HCT116 (cell line): ENCODE results near the gene FAM234B. TPM values are rescaled to one million over a fixed set of nuclear protein-coding genes. Genes with fewer than 3 reads are reported as not detected.
A peak's percentile ranks its signal among the peaks of the same experiment; 100 is the strongest.

Experiments used
- ATAC-seq: fragments of 200-7000 bp; cut with Tn5 transposase; 2 replicates; pipeline ENCODE4 v1.9.1; 2020; ENCODE audit warnings: mild to moderate bottlenecking, moderate library complexity
- BruUV-seq: library from RNA; stranded (reverse); fragments of 400-500 nt; replicated peaks from 2 replicates; lab custom pipeline; 2021; lab: Mats Ljungman, UMichigan
- CTCF ChIA-PET: fragments of 300-600 bp; sonication (Branson Sonifier 250); formaldehyde crosslinking; loops from one replicate; lab custom pipeline; 2021; ENCODE audit warnings: antibody characterized with exemption; lab: Charles Lee
- POLR2A ChIA-PET: fragments of 300-600, 350-600 bp; sonication (Branson Sonifier 250); formaldehyde crosslinking; loops from one replicate; lab custom pipeline; 2021; ENCODE audit warnings: antibody characterized with exemption; lab: Charles Lee
- RAD21 ChIA-PET, 2 experiments: fragments of 300-600 bp; sonication (Branson Sonifier 250); formaldehyde crosslinking; loops; one replicate each; lab custom pipeline; 2023; ENCODE audit warnings: low total read pairs in 2 of 2; ENCODE audit not compliant: uncharacterized antibody in 2 of 2, unreplicated experiment in 2 of 2, low non-redundant PET in 1 of 2; lab: Charles Lee
- DNase-seq: peaks from one replicate; pipeline ENCODE4 v3.0.0-alpha.2; 2010; ENCODE audit warnings: low read depth, low spot score
- H2AFZ ChIP-seq: fragments of 200-600 bp; shearing (Covaris generic), sonication (generic); 2 replicates; pipeline ENCODE4 v1.6.1; 2017; ENCODE audit warnings: low read depth, mixed run types, mixed read lengths, antibody characterized with exemption, low read length; ENCODE audit not compliant: poor library complexity, severe bottlenecking
- H3K27ac ChIP-seq: 2 replicates; pipeline ENCODE4 v1.5.1; 2012; ENCODE audit warnings: low read depth, low read length
- H3K27me3 ChIP-seq: fragments of 200-600 bp; sonication (generic); 2 replicates; pipeline ENCODE4 v1.6.1; 2016; ENCODE audit warnings: mixed run types, low read length, mixed read lengths; ENCODE audit not compliant: insufficient read depth
- H3K36me3 ChIP-seq, 2 experiments: fragments of 200-500 bp in 1 of 2; fragments of 200-600 bp in 1 of 2; sonication (Bioruptor generic) in 1 of 2; sonication (generic) in 1 of 2; 2 replicates each; pipeline versions ENCODE4 v1.5.1 to v1.6.1; 2014 to 2016; ENCODE audit warnings: low read length in 2 of 2, inconsistent platforms in 1 of 2, mixed read lengths in 1 of 2, mixed run types in 1 of 2; ENCODE audit not compliant: insufficient read depth in 2 of 2, control insufficient read depth in 1 of 2
- H3K4me1 ChIP-seq, 2 experiments: fragments of 200-600 bp in 1 of 2; sonication (generic) in 1 of 2; 2 replicates each; pipeline versions ENCODE4 v1.5.1 to v1.6.1; 2012 to 2017; ENCODE audit warnings: low read length in 2 of 2, inconsistent platforms in 1 of 2, mild to moderate bottlenecking in 1 of 2, mixed read lengths in 1 of 2, mixed run types in 1 of 2, moderate library complexity in 1 of 2; ENCODE audit not compliant: insufficient read depth in 2 of 2, control insufficient read depth in 1 of 2
- H3K4me2 ChIP-seq: fragments of 200-600 bp; sonication (generic); 2 replicates; pipeline ENCODE4 v1.6.1; 2017; ENCODE audit warnings: mixed run types, low read length, mixed read lengths
- H3K4me3 ChIP-seq, 2 experiments: fragments of 200-600 bp in 1 of 2; sonication (generic) in 1 of 2; replicated peaks in 1 of 2; 2 replicates each; pipeline ENCODE4 v1.5.1; 2011 to 2016; ENCODE audit warnings: low read length in 2 of 2, control low read depth in 1 of 2, low read depth in 1 of 2, mild to moderate bottlenecking in 1 of 2, mixed read lengths in 1 of 2, mixed run types in 1 of 2
- H3K79me2 ChIP-seq: fragments of 200-600 bp; sonication (generic); 2 replicates; pipeline ENCODE4 v1.6.1; 2017; ENCODE audit warnings: mild to moderate bottlenecking, mixed run types, low read length, moderate library complexity, mixed read lengths; ENCODE audit not compliant: insufficient read depth
- H3K9ac ChIP-seq: fragments of 200-600 bp; sonication (generic); 2 replicates; pipeline ENCODE4 v1.6.1; 2016; ENCODE audit warnings: low read length, mixed read lengths
- H3K9me2 ChIP-seq: fragments of 200-600 bp; sonication (generic), shearing (Covaris generic); 2 replicates; pipeline ENCODE4 v1.6.1; 2017; ENCODE audit warnings: mixed run types, mild to moderate bottlenecking, moderate library complexity; ENCODE audit not compliant: insufficient read depth
- H3K9me3 ChIP-seq, 2 experiments: fragments of 200-500 bp in 1 of 2; fragments of 200-600 bp in 1 of 2; sonication (Bioruptor generic) in 1 of 2; sonication (generic) in 1 of 2; 2 replicates each; pipeline ENCODE4 v1.6.1; 2014 to 2017; ENCODE audit warnings: low read length in 2 of 2, mixed read lengths in 2 of 2, inconsistent platforms in 1 of 2, low read depth in 1 of 2, mild to moderate bottlenecking in 1 of 2, mixed run types in 1 of 2, moderate library complexity in 1 of 2; ENCODE audit not compliant: control insufficient read depth in 1 of 2, insufficient read depth in 1 of 2
- H4K20me1 ChIP-seq: fragments of 200-600 bp; sonication (generic), shearing (Covaris generic); 2 replicates; pipeline ENCODE4 v1.6.1; 2017; ENCODE audit warnings: mixed run types, mild to moderate bottlenecking, moderate library complexity; ENCODE audit not compliant: insufficient read depth
- CBX3 ChIP-seq: IDR thresholded peaks from 2 replicates; pipeline ENCODE4 v1.6.1; 2012; ENCODE audit warnings: low read depth
- EZH2phosphoT487 ChIP-seq: fragments of 200-600 bp; IDR thresholded peaks from 2 replicates; pipeline ENCODE4 v1.6.1; 2018; ENCODE audit warnings: antibody characterized with exemption, borderline replicate concordance
- REST ChIP-seq: IDR thresholded peaks from 2 replicates; pipeline ENCODE4 v1.6.1; 2012; ENCODE audit warnings: low read depth
- SRF ChIP-seq: IDR thresholded peaks from 2 replicates; pipeline ENCODE4 v1.6.1; 2012; ENCODE audit warnings: low read depth
- intact Hi-C: fragments of 100-400 bp; cut with micrococcal nuclease; formaldehyde crosslinking; loops from 2 replicates; pipeline ENCODE4 v1.10.0; 2022
- total RNA-seq: library from RNA; stranded (reverse); gene quantifications from one replicate; pipeline ENCODE4 v1.2.1, GENCODE V29; 2021; ENCODE audit not compliant: unreplicated experiment

FAM234B gene
- total RNA-seq, 1 experiment from 2014 or later, result 15.9 TPM

GRCh38 chr12:13042666-13043230 is 1.4 kb upstream of the FAM234B start:
- ChIA-PET POLR2A (no interaction called here), RAD21 (no interaction called here), CTCF (no interaction called here)
- H4K20me1 ChIP-seq, result no peaks in the 10 kb centered on the region
- intact Hi-C loops, result no loop called here
- no peaks in the 10 kb centered on the region; the same call in 1 of the 2 replicates for H3K79me2 ChIP-seq
- no peak overlapping the region for H3K27ac ChIP-seq
- H3K36me3 ChIP-seq, result no peaks in the 10 kb centered on the region
- no peak overlapping the region for H3K4me2 ChIP-seq
- H3K9me3 ChIP-seq, result no peaks in the 10 kb centered on the region
- no peaks in the 10 kb centered on the region for H3K27me3 ChIP-seq
- no peak for ATAC-seq
- H3K9me2 ChIP-seq, result no peaks in the 10 kb centered on the region
- TF ChIP-seq REST (no peak), EZH2phosphoT487 (no peak), SRF (no peak)
- TF ChIP-seq, all 23 proteins: peak for 0
- Histone ChIP-seq H3K4me1 (peaks cover 5 to 14% of the 10 kb centered on the region in 2 experiments; a peak in 3 of 4 replicates), H3K9ac (no peak overlapping the region), H3K4me3 (no peak overlapping the region), H2AFZ (no peak overlapping the region)
- no TSS peak for BruUV-seq
- DNase-seq, result no peak

DNA sequence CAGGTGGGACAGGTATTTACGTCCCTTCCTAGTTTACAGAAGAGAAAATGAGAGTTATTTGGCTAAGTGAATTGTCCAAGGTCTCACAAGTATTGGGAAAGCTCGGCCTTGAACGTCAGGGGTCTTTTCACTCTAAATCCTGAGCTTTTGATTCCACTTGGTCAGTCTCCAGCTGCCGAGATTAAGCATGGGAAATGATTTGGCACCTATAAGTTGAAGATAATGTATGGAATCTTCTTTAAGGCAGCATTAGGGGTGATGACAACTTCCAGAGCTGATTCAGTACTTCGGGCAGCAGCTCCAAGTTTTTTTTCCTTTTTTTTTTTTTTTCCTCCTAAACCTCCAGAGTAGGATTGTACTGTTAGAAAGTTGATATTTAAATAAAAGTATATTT is 722 bp downstream of the FAM234B start:
- Histone ChIP-seq H3K9me2 (no peaks in the 10 kb centered on the region), H3K4me1 (peaks cover 5 to 14% of the 10 kb centered on the region in 2 experiments; a peak in 3 of 4 replicates), H3K79me2 (no peaks in the 10 kb centered on the region; the same call in 1 of the 2 replicates), H3K27me3 (no peaks in the 10 kb centered on the region), H2AFZ (no peak overlapping the region), H3K4me2 (peak overlapping the region; percentile 94), H3K9me3 (no peaks in the 10 kb centered on the region), H4K20me1 (no peaks in the 10 kb centered on the region), H3K36me3 (no peaks in the 10 kb centered on the region), H3K9ac (peak overlapping the region; percentile 72), H3K27ac (no peak overlapping the region; the same call in 1 of the 2 replicates), H3K4me3 (peak overlapping the region; percentile 93 to 96)
- ChIA-PET RAD21 (interaction anchor here in 1 of 2 experiments (0.7 kb wide), 1 partner anchor 1671 kb away, joined by 5 read pairs; no protein-coding TSS in a partner anchor), CTCF (interaction anchor here (0.7 to 1.5 kb wide), 5 partner anchors 20 to 233 kb away, joined by 3 read pairs; no protein-coding TSS in a partner anchor), POLR2A (no interaction called here)
- ATAC-seq, result no peak
- DNase-seq, result no peak
- intact Hi-C loops, result no loop called here
- 0 out of 2 replicates have a peak, but pooled peaks have one; percentile 7 for TF ChIP-seq REST
- TF ChIP-seq CBX3, result no peak
- BruUV-seq, result no TSS peak
